GM23338 (cell line): ENCODE results near the gene MAPKBP1. TPM values are rescaled to one million over a fixed set of nuclear protein-coding genes. Genes with fewer than 3 reads are reported as not detected.
A peak's percentile ranks its signal among the peaks of the same experiment; 100 is the strongest.

Source experiments
- ATAC-seq: fragments of 200-7000 bp; cut with Tn5 transposase; 3 replicates; pipeline ENCODE4 v1.9.1; 2020
- DNase-seq: peaks from one replicate; pipeline ENCODE4 v3.0.0-alpha.2; 2015; ENCODE audit warnings: low spot score
- H2AFZ ChIP-seq: fragments of 200-600 bp; sonication (generic); 2 replicates; pipeline ENCODE4 v1.8.0; 2016; ENCODE audit warnings: antibody characterized with exemption, mild to moderate bottlenecking, moderate library complexity
- H3F3A ChIP-seq: fragments of 200-600 bp; sonication (generic); replicated peaks from 2 replicates; pipeline ENCODE4 v1.8.0; 2017; ENCODE audit warnings: antibody characterized with exemption, mixed run types, low read depth
- H3K27ac ChIP-seq: fragments of 200-600 bp; sonication (generic); 2 replicates; pipeline ENCODE4 v1.6.1; 2016; ENCODE audit warnings: low read depth
- H3K27me3 ChIP-seq: fragments of 200-600 bp; sonication (generic); 2 replicates; pipeline ENCODE4 v1.8.0; 2016; ENCODE audit warnings: mild to moderate bottlenecking, mixed run types, moderate library complexity; ENCODE audit not compliant: insufficient read depth
- H3K36me3 ChIP-seq: fragments of 200-600 bp; sonication (generic); 2 replicates; pipeline ENCODE4 v1.8.0; 2016; ENCODE audit warnings: mild to moderate bottlenecking; ENCODE audit not compliant: insufficient read depth
- H3K4me1 ChIP-seq: fragments of 200-600 bp; sonication (generic); 2 replicates; pipeline ENCODE4 v1.8.0; 2016; ENCODE audit warnings: mild to moderate bottlenecking, moderate library complexity; ENCODE audit not compliant: insufficient read depth
- H3K4me2 ChIP-seq: fragments of 200-600 bp; sonication (generic); 2 replicates; pipeline ENCODE4 v1.7.1; 2017; ENCODE audit warnings: mixed run types
- H3K4me3 ChIP-seq: fragments of 200-600 bp; sonication (generic); 2 replicates; pipeline ENCODE4 v1.6.1; 2016; ENCODE audit warnings: mixed run types
- H3K79me2 ChIP-seq: fragments of 200-600 bp; sonication (generic); replicated peaks from 2 replicates; pipeline ENCODE4 v1.8.0; 2017; ENCODE audit warnings: mild to moderate bottlenecking; ENCODE audit not compliant: insufficient read depth
- H3K9me2 ChIP-seq: fragments of 200-600 bp; sonication (generic); 2 replicates; pipeline ENCODE4 v1.8.0; 2017; ENCODE audit not compliant: insufficient read depth
- H4K20me1 ChIP-seq: fragments of 200-600 bp; sonication (generic); replicated peaks from 2 replicates; pipeline ENCODE4 v1.8.0; 2017; ENCODE audit warnings: mild to moderate bottlenecking; ENCODE audit not compliant: insufficient read depth
- H3K27ac Mint-ChIP-seq: 2 replicates; pipeline ENCODE4 v1.8.0; 2020; ENCODE audit warnings: inconsistent platforms, mild to moderate bottlenecking, moderate library complexity, mixed read lengths
- H3K27me3 Mint-ChIP-seq: 3 replicates; pipeline ENCODE4 v1.8.0; 2022; ENCODE audit warnings: low read depth, mild to moderate bottlenecking, moderate library complexity, mixed read lengths, inconsistent platforms; ENCODE audit not compliant: insufficient read depth, poor library complexity
- H3K36me3 Mint-ChIP-seq: 3 replicates; pipeline ENCODE4 v1.8.0; 2021; ENCODE audit warnings: low read depth, mild to moderate bottlenecking, inconsistent platforms, moderate library complexity, mixed read lengths
- H3K4me1 Mint-ChIP-seq: 3 replicates; pipeline ENCODE4 v1.8.0; 2020; ENCODE audit warnings: mild to moderate bottlenecking, inconsistent platforms, mixed read lengths
- H3K4me3 Mint-ChIP-seq: 3 replicates; pipeline ENCODE4 v1.8.0; 2021; ENCODE audit warnings: moderate library complexity, mild to moderate bottlenecking, inconsistent platforms, mixed read lengths
- H3K9me3 Mint-ChIP-seq: 3 replicates; pipeline ENCODE4 v1.8.0; 2020; ENCODE audit warnings: moderate library complexity, mild to moderate bottlenecking, inconsistent platforms, mixed read lengths
- CREB1 ChIP-seq: fragments of 250-450 bp; sonication (Bioruptor Pico); IDR thresholded peaks from 2 replicates; pipeline ENCODE4 v1.5.0; 2020; ENCODE audit warnings: low read depth, mild to moderate bottlenecking, moderate library complexity
- ETS1 ChIP-seq: IDR thresholded peaks from 2 replicates; pipeline ENCODE4 v1.6.1; 2016; ENCODE audit warnings: antibody characterized with exemption
- EZH2phosphoT487 ChIP-seq: fragments of 200-600 bp; sonication (generic); IDR thresholded peaks from one replicate; pipeline ENCODE4 v1.8.1; 2018; ENCODE audit warnings: antibody characterized with exemption; ENCODE audit not compliant: unreplicated experiment
- NANOG ChIP-seq: IDR thresholded peaks from 2 replicates; pipeline ENCODE4 v1.6.1; 2016; ENCODE audit warnings: antibody characterized with exemption, borderline replicate concordance
- POLR2AphosphoS5 ChIP-seq: IDR thresholded peaks from 2 replicates; pipeline ENCODE4 v1.6.1; 2016; ENCODE audit warnings: antibody characterized with exemption, low read depth
- REST ChIP-seq: IDR thresholded peaks from one replicate; pipeline ENCODE4 v1.6.1; 2018; ENCODE audit warnings: antibody characterized with exemption; ENCODE audit not compliant: unreplicated experiment
- ZNF114 ChIP-seq: fragments of 250-450 bp; sonication (Bioruptor Pico); IDR thresholded peaks from 2 replicates; pipeline ENCODE4 v1.5.0; 2020; ENCODE audit warnings: mild to moderate bottlenecking, moderate library complexity
- ZNF331 ChIP-seq: fragments of 250-450 bp; sonication (Bioruptor Pico); IDR thresholded peaks from 2 replicates; pipeline ENCODE4 v1.5.0; 2020; ENCODE audit warnings: low read depth, mild to moderate bottlenecking, moderate library complexity
- ZNF462 ChIP-seq: fragments of 250-450 bp; sonication (Bioruptor Pico); IDR thresholded peaks from 2 replicates; pipeline ENCODE4 v1.5.0; 2020; ENCODE audit warnings: mild to moderate bottlenecking, moderate library complexity
- polyA plus RNA-seq: library from polyadenylated mRNA; unstranded; fragments of >200 nt; fragmentation: Nextera tagmentation; extraction: Ambion mirVana; gene quantifications from 2 replicates; pipeline ENCODE4 v1.2.1, GENCODE V29; 2016
- total RNA-seq: library from RNA; depleted of rRNA; stranded (reverse); fragments of >200 nt; shearing (Covaris generic); gene quantifications from 2 replicates; pipeline ENCODE4 v1.2.3, GENCODE V29; 2014

Gene MAPKBP1
- total and polyA plus RNA-seq, 2 experiments from 2014 or later = 1.9 to 8.9 TPM

GRCh38 chr15:41854443-41854842, 80.2 kb downstream of the MAPKBP1 start (continued):
- no peak for TF ChIP-seq ZNF462 (CRISPR knock-in tag)
- no peak for TF ChIP-seq ZNF114 (CRISPR knock-in tag)
- TF ChIP-seq EZH2phosphoT487 = no peak
- no peak for TF ChIP-seq NANOG

GRCh38 chr15:41855261-41855961, 81.1 kb downstream of the MAPKBP1 start:
- Histone ChIP-seq H2AFZ (no peak overlapping the region), H3K4me3 (no peak overlapping the region), H3K9me2 (no peaks in the 10 kb centered on the region), H3K4me2 (no peak overlapping the region), H3F3A (no peaks in the 10 kb centered on the region), H3K27me3 (no peaks in the 10 kb centered on the region), H3K27ac (no peak overlapping the region), H3K79me2 (no peaks in the 10 kb centered on the region), H3K36me3 (no peaks in the 10 kb centered on the region), H3K4me1 (no peaks in the 10 kb centered on the region), H4K20me1 (no peaks in the 10 kb centered on the region)
- H3K4me1 Mint-ChIP-seq = peaks cover 6% of the 10 kb centered on the region
- no peak overlapping the region for H3K27ac Mint-ChIP-seq
- H3K36me3 Mint-ChIP-seq = no peaks in the 10 kb centered on the region
- DNase-seq = no peak
- H3K9me3 Mint-ChIP-seq = no peaks in the 10 kb centered on the region
- ATAC-seq = peak; percentile 8
- peaks cover 9% of the 10 kb centered on the region for H3K27me3 Mint-ChIP-seq
- no peak overlapping the region for H3K4me3 Mint-ChIP-seq
- TF ChIP-seq REST (no peak), ETS1 (no peak), CREB1 (CRISPR knock-in tag) (no peak), ZNF331 (no peak), NANOG (no peak), POLR2AphosphoS5 (no peak), ZNF114 (CRISPR knock-in tag) (no peak)
